KMS-11 (cell line): ENCODE data around the gene CYLD.

ENCODE experiments used
- H2AFZ ChIP-seq: fragments of 200-600 bp; sonication (generic); 2 replicates; pipeline ENCODE4 v1.6.1; 2016; ENCODE audit warnings: antibody characterized with exemption, mixed run types, low read depth
- H3K27ac ChIP-seq: fragments of 200-600 bp; sonication (generic); 2 replicates; pipeline ENCODE4 v1.6.1; 2016; ENCODE audit warnings: mild to moderate bottlenecking, mixed run types
- H3K27me3 ChIP-seq: fragments of 200-600 bp; sonication (generic); 2 replicates; pipeline ENCODE4 v1.6.1; 2017; ENCODE audit warnings: mild to moderate bottlenecking, low read depth, mixed run types, moderate library complexity; ENCODE audit not compliant: insufficient read depth
- H3K36me3 ChIP-seq: fragments of 200-600 bp; sonication (generic); 2 replicates; pipeline ENCODE4 v1.6.1; 2017; ENCODE audit warnings: mild to moderate bottlenecking, mixed run types; ENCODE audit not compliant: insufficient read depth
- H3K4me1 ChIP-seq: fragments of 200-600 bp; sonication (generic); 2 replicates; pipeline ENCODE4 v1.6.1; 2016; ENCODE audit warnings: mild to moderate bottlenecking, low read depth, mixed run types; ENCODE audit not compliant: poor library complexity, severe bottlenecking
- H3K4me2 ChIP-seq: fragments of 200-600 bp; sonication (generic); 2 replicates; pipeline ENCODE4 v1.7.0; 2016; ENCODE audit warnings: mild to moderate bottlenecking, mixed run types
- H3K4me3 ChIP-seq: fragments of 200-600 bp; sonication (generic); IDR thresholded peaks from 2 replicates; pipeline ENCODE4 v1.6.1; 2017; ENCODE audit warnings: low read depth, low read length, mixed read lengths; ENCODE audit not compliant: insufficient read depth
- H3K79me2 ChIP-seq: fragments of 200-600 bp; sonication (generic); 2 replicates; pipeline ENCODE4 v1.6.1; 2016; ENCODE audit warnings: low read depth, mixed run types; ENCODE audit not compliant: insufficient read depth
- H3K9ac ChIP-seq: fragments of 200-600 bp; sonication (generic); 2 replicates; pipeline ENCODE4 v1.6.1; 2016; ENCODE audit warnings: mild to moderate bottlenecking, mixed run types
- H4K20me1 ChIP-seq: fragments of 200-600 bp; sonication (generic); 2 replicates; pipeline ENCODE4 v1.6.1; 2016; ENCODE audit warnings: mild to moderate bottlenecking, mixed run types; ENCODE audit not compliant: insufficient read depth
- CTCF ChIP-seq: fragments of 200-600 bp; sonication (generic); conservative IDR thresholded peaks from 2 replicates; pipeline ENCODE4 v1.6.1; 2017; ENCODE audit warnings: low read depth, mild to moderate bottlenecking, antibody characterized with exemption, low read length, moderate library complexity, mixed read lengths

CYLD gene

GRCh38 chr16:50751528-50751927 is 9.6 kb downstream of the CYLD start:
- Histone ChIP-seq H3K9ac (no peak overlapping the region), H3K4me3 (no peak overlapping the region), H3K27me3 (no peaks in the 10 kb centered on the region), H3K27ac (no peak overlapping the region), H2AFZ (no peak overlapping the region), H3K36me3 (no peaks in the 10 kb centered on the region), H3K4me1 (peaks cover 12% of the 10 kb centered on the region), H3K4me2 (no peak overlapping the region), H3K79me2 (no peaks in the 10 kb centered on the region), H4K20me1 (no peaks in the 10 kb centered on the region)
- TF ChIP-seq CTCF = no peak

- H3K4me3 ChIP-seq = no peak overlapping the region
- no peak overlapping the region for H2AFZ ChIP-seq
- H3K36me3 ChIP-seq = no peaks in the 10 kb centered on the region
- no peak for TF ChIP-seq CTCF
- no peaks in the 10 kb centered on the region for H3K27me3 ChIP-seq
- H3K79me2 ChIP-seq = no peaks in the 10 kb centered on the region
- no peaks in the 10 kb centered on the region for H4K20me1 ChIP-seq
- H3K4me1 ChIP-seq = peaks cover 5% of the 10 kb centered on the region
- H3K27ac ChIP-seq = no peak overlapping the region
- no peak overlapping the region for H3K9ac ChIP-seq
- H3K4me2 ChIP-seq = no peak overlapping the region
Observed at GRCh38 chr16:50752471-50753235, 10.8 kb downstream of the CYLD start.

- TF ChIP-seq CTCF = no peak
- Histone ChIP-seq H3K9ac (no peak overlapping the region), H3K4me2 (no peak overlapping the region), H3K36me3 (no peaks in the 10 kb centered on the region), H3K27ac (no peak overlapping the region), H3K4me1 (no peaks in the 10 kb centered on the region), H4K20me1 (no peaks in the 10 kb centered on the region), H3K79me2 (no peaks in the 10 kb centered on the region), H2AFZ (no peak overlapping the region), H3K4me3 (no peak overlapping the region), H3K27me3 (no peaks in the 10 kb centered on the region)
Observed at GRCh38 chr16:50756473-50756872, 14.6 kb downstream of the CYLD start.

GRCh38 chr16:50761267-50761666 is 19.4 kb downstream of the CYLD start:
- TF ChIP-seq CTCF = no peak
- Histone ChIP-seq H3K4me3 (no peak overlapping the region), H3K9ac (no peak overlapping the region), H3K36me3 (no peaks in the 10 kb centered on the region), H3K79me2 (no peaks in the 10 kb centered on the region), H2AFZ (no peak overlapping the region), H3K27me3 (no peaks in the 10 kb centered on the region), H4K20me1 (no peaks in the 10 kb centered on the region), H3K4me2 (no peak overlapping the region), H3K27ac (no peak overlapping the region), H3K4me1 (no peaks in the 10 kb centered on the region)
